GM12878 (cell line): ENCODE measurements around the gene KIF26A. TPM values are rescaled to one million over a fixed set of nuclear protein-coding genes. Genes with fewer than 3 reads are reported as not detected.

Experiments used
- ATAC-seq: fragments of 200-7000 bp; cut with Tn5 transposase; 3 replicates; pipeline ENCODE4 v1.9.1; 2020; ENCODE audit warnings: mild to moderate bottlenecking, moderate library complexity
- BruUV-seq: library from RNA; stranded (reverse); fragments of 400-500 nt; replicated peaks from 2 replicates; lab custom pipeline; 2021; lab: Mats Ljungman, UMichigan
- CTCF ChIA-PET: fragments of 300-600 bp; sonication (Branson Sonifier 250); formaldehyde crosslinking; extraction: SDS; loops from one replicate; lab custom pipeline; 2021; ENCODE audit warnings: inconsistent platforms; lab: Yijun Ruan, JAX
- POLR2A ChIA-PET: fragments of 350-600 bp; formaldehyde crosslinking; extraction: SDS; loops from one replicate; lab custom pipeline; 2021; ENCODE audit warnings: inconsistent platforms; lab: Charles Lee
- RAD21 ChIA-PET: fragments of 300-600 bp; sonication (Branson Sonifier 250); formaldehyde crosslinking; loops from one replicate; lab custom pipeline; 2023; ENCODE audit warnings: antibody characterized with exemption; ENCODE audit not compliant: unreplicated experiment; lab: Charles Lee
- SMC1A ChIA-PET: fragments of 300-600 bp; sonication (Branson Sonifier 250); formaldehyde crosslinking; loops from one replicate; lab custom pipeline; 2023; ENCODE audit not compliant: unreplicated experiment, uncharacterized antibody; lab: Charles Lee
- DNase-seq: peaks from one replicate; pipeline ENCODE4 v3.0.0-alpha.2; 2011; ENCODE audit warnings: low read depth, low spot score
- FAIRE-seq: peaks from 3 replicates; lab custom pipeline; 2011; peaks lifted over from hg19 to GRCh38; lab: Jason Lieb, UNC
- H2AFZ ChIP-seq: 2 replicates; pipeline ENCODE4 v1.6.0; 2011; ENCODE audit warnings: low read depth, low read length, control low read depth; ENCODE audit not compliant: control insufficient read depth
- H3K27ac ChIP-seq: 2 replicates; pipeline ENCODE4 v1.5.1; 2011; ENCODE audit warnings: control low read depth; ENCODE audit not compliant: control insufficient read depth, insufficient read depth
- H3K27me3 ChIP-seq, 2 experiments: replicated peaks in 1 of 2; 2 replicates each; pipeline versions ENCODE4 v1.6.0 to v1.6.1; 2011; ENCODE audit warnings: low read length in 1 of 2; ENCODE audit not compliant: control insufficient read depth in 2 of 2, insufficient read depth in 2 of 2
- H3K36me3 ChIP-seq, 2 experiments: 2 replicates each; pipeline ENCODE4 v1.5.1; 2011; ENCODE audit warnings: low read length in 1 of 2; ENCODE audit not compliant: control insufficient read depth in 2 of 2, insufficient read depth in 2 of 2
- H3K4me1 ChIP-seq: 2 replicates; pipeline ENCODE4 v1.6.1; 2011; ENCODE audit warnings: mild to moderate bottlenecking, low read length, moderate library complexity, mixed read lengths; ENCODE audit not compliant: control insufficient read depth, insufficient read depth
- H3K4me2 ChIP-seq: 2 replicates; pipeline ENCODE4 v1.6.0; 2011; ENCODE audit warnings: control low read depth; ENCODE audit not compliant: control insufficient read depth, insufficient read depth
- H3K4me3 ChIP-seq: fragments of 200-600 bp; sonication (generic); 2 replicates; pipeline ENCODE4 v1.5.1; 2016
- H3K79me2 ChIP-seq: 2 replicates; pipeline ENCODE4 v1.6.0; 2011; ENCODE audit warnings: low read length; ENCODE audit not compliant: control insufficient read depth, insufficient read depth
- H3K9ac ChIP-seq: 2 replicates; pipeline ENCODE4 v1.8.0; 2011; ENCODE audit warnings: low read length, control low read depth, mixed read lengths; ENCODE audit not compliant: control insufficient read depth, insufficient read depth
- H3K9me3 ChIP-seq: replicated peaks from 3 replicates; pipeline ENCODE4 v1.5.1; 2011; ENCODE audit warnings: mild to moderate bottlenecking, low read length; ENCODE audit not compliant: control insufficient read depth, insufficient read depth
- H4K20me1 ChIP-seq: 2 replicates; pipeline ENCODE4 v1.6.0; 2011; ENCODE audit not compliant: control insufficient read depth, insufficient read depth
- CREB1 ChIP-seq: IDR thresholded peaks from 2 replicates; pipeline ENCODE4 v1.6.1; 2012; ENCODE audit warnings: low read depth, mild to moderate bottlenecking, inconsistent platforms
- EED ChIP-seq: sonication (generic); IDR thresholded peaks from 2 replicates; pipeline ENCODE4 v1.6.1; 2016; ENCODE audit warnings: antibody characterized with exemption, low read depth
- FOXK2 ChIP-seq: fragments of 450-650 bp; IDR thresholded peaks from 2 replicates; pipeline ENCODE4 v1.6.1; 2017; ENCODE audit warnings: mild to moderate bottlenecking, moderate library complexity
- GATAD2B ChIP-seq: fragments of 450-650 bp; conservative IDR thresholded peaks from 2 replicates; pipeline ENCODE4 v1.6.1; 2017; ENCODE audit warnings: low read depth, mild to moderate bottlenecking, moderate library complexity
- NR2C1 ChIP-seq: fragments of 450-650 bp; IDR thresholded peaks from 2 replicates; pipeline ENCODE4 v1.6.1; 2017; ENCODE audit warnings: antibody characterized with exemption, mild to moderate bottlenecking, moderate library complexity
- NRF1 ChIP-seq: conservative IDR thresholded peaks from 2 replicates; pipeline ENCODE4 v1.6.1; 2011; ENCODE audit warnings: mild to moderate bottlenecking, low read depth, low read length, improper control_type of control experiment
- RB1 ChIP-seq: fragments of 450-650 bp; formaldehyde crosslinking; IDR thresholded peaks from 2 replicates; pipeline ENCODE4 v1.6.1; 2017; ENCODE audit warnings: mild to moderate bottlenecking, borderline replicate concordance
- SIX5 ChIP-seq: IDR thresholded peaks from 2 replicates; pipeline ENCODE4 v1.6.1; 2011; ENCODE audit warnings: mild to moderate bottlenecking, low read depth, low read length, moderate library complexity; ENCODE audit not compliant: severe bottlenecking
- TCF7 ChIP-seq: IDR thresholded peaks from 2 replicates; pipeline ENCODE4 v1.6.1; 2014; ENCODE audit warnings: antibody characterized with exemption, borderline replicate concordance
- ZSCAN29 ChIP-seq: fragments of 450-650 bp; IDR thresholded peaks from 2 replicates; pipeline ENCODE4 v1.6.1; 2017; ENCODE audit warnings: mild to moderate bottlenecking, moderate library complexity
- WGBS: methylation state at CpG from one replicate; pipeline ENCODE4 v1.1.6; 2016; ENCODE audit warnings: low lambda C conversion rate; ENCODE audit not compliant: insufficient replicate concordance, insufficient coverage; ENCODE audit errors: missing lambda C conversion rate; 5-methylcytosine and 5-hydroxymethylcytosine counted together
- in situ Hi-C: fragments of 300-500 bp; cut with MboI; formaldehyde crosslinking; loops from 9 replicates; pipeline ENCODE4 v1.14.3; 2018; ENCODE audit warnings: mixed read lengths
- intact Hi-C: fragments of 100-400 bp; cut with micrococcal nuclease; formaldehyde crosslinking; loops from one replicate; pipeline ENCODE4 v1.14.2; 2022; ENCODE audit not compliant: unreplicated experiment
- polyA plus RNA-seq, 11 experiments: library from polyadenylated mRNA; depleted of rRNA in 4 of 11; unstranded in 6 of 11; stranded (reverse) in 5 of 11; fragments of >200 nt; fragmentation: Nextera tagmentation in 4 of 11; fragmentation: Illumina TruSeq in 1 of 11; extraction: Ambion mirVana in 4 of 11; extraction: Trizol in 1 of 11; gene quantifications; 1 replicate in 1 of 11; 2 replicates in 10 of 11; pipeline versions ENCODE4 v1.2.1 to v1.2.3, GENCODE V29; 2011 to 2016; ENCODE audit warnings: inconsistent platforms in 2 of 11, missing spikeins in 2 of 11, low read depth in 1 of 11
- total RNA-seq, 4 experiments: library from RNA; depleted of rRNA in 3 of 4; stranded (reverse); fragments of >200 nt in 3 of 4; fragmentation: Illumina TruSeq in 1 of 4; extraction: Trizol in 1 of 4; gene quantifications; 2 replicates each; pipeline versions ENCODE4 v1.2.1 to v1.2.3, GENCODE V29; 2013 to 2021
- TF ChIP-seq, protein P1 (sequence below): fragments of 450-650 bp; IDR thresholded peaks from 2 replicates; pipeline ENCODE4 v1.6.1; 2017; ENCODE audit warnings: mild to moderate bottlenecking
- TF ChIP-seq, protein P2 (sequence below): fragments of 450-650 bp; formaldehyde crosslinking; IDR thresholded peaks from 2 replicates; pipeline ENCODE4 v1.4.0; 2020; ENCODE audit warnings: mild to moderate bottlenecking, moderate library complexity
- TF ChIP-seq, protein P3 (sequence below): fragments of 450-650 bp; IDR thresholded peaks from 2 replicates; pipeline ENCODE4 v1.6.1; 2014; ENCODE audit warnings: mild to moderate bottlenecking
- TF ChIP-seq, protein P4 (sequence below): IDR thresholded peaks from 2 replicates; pipeline ENCODE4 v1.6.1; 2011; ENCODE audit warnings: borderline replicate concordance, low read depth, mild to moderate bottlenecking, moderate library complexity, mixed read lengths, low read length; ENCODE audit not compliant: insufficient read depth; ENCODE audit errors: extremely low read length

KIF26A gene
- total and polyA plus RNA-seq, 10 of the 15 experiments (the other 5 are each of a cell fraction or from before 2014, with no cell fraction given): 0.05 TPM; not detected in 9

DNA sequence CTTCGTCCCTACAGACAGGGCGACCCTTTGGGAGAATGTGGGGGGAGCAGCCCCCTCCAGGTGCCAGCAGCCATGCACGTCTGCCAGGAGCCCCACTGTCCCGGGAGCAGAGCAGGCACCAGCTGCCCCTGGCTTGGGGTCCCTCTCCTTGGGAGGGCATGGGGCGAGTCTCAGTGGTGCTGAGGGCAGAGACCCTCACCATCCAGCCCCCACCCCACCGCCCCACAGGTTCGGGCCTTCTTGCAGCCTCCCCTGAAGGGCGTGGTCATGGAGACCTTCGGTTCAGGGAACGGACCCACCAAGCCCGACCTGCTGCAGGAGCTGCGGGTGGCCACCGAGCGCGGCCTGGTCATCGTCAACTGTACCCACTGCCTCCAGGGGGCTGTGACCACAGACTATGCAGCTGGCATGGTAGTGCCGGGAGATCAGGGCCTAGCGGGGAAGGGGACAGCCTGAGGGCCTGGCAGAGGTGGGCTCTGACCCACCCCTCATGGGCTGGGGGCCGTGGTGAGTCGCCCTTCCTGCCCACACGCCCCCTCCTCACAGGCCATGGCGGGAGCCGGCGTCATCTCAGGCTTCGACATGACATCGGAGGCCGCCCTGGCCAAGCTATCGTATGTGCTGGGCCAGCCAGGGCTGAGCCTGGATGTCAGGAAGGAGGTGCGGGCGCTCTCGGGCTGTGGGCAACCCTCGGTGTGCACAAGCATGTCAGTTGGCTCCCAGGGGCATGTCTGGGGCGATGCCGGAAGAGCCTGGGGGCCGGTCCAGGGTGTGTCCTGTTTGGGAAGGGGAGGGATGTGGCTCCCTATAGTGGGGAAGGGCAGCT, 34.1 kb upstream of the KIF26A start:
- ChIA-PET SMC1A (no interaction called here), POLR2A (no interaction called here), RAD21 (no interaction called here), CTCF (no interaction called here)
- no peaks in the 10 kb centered on the region for H3K79me2 ChIP-seq
- 0 out of 4 replicates have a peak, but pooled peaks cover 0 to 1% of the 10 kb centered on the region in 2 experiments for H3K27me3 ChIP-seq
- no peak overlapping the region for H2AFZ ChIP-seq
- in situ Hi-C loops: no loop called here
- ATAC-seq (no peak), DNase-seq (no peak), FAIRE-seq (no peak)
- no peaks in the 10 kb centered on the region for H3K4me1 ChIP-seq
- no TSS peak for BruUV-seq
- H4K20me1 ChIP-seq: no peaks in the 10 kb centered on the region
- no peak overlapping the region for H3K27ac ChIP-seq
- TF ChIP-seq, protein P1, sequence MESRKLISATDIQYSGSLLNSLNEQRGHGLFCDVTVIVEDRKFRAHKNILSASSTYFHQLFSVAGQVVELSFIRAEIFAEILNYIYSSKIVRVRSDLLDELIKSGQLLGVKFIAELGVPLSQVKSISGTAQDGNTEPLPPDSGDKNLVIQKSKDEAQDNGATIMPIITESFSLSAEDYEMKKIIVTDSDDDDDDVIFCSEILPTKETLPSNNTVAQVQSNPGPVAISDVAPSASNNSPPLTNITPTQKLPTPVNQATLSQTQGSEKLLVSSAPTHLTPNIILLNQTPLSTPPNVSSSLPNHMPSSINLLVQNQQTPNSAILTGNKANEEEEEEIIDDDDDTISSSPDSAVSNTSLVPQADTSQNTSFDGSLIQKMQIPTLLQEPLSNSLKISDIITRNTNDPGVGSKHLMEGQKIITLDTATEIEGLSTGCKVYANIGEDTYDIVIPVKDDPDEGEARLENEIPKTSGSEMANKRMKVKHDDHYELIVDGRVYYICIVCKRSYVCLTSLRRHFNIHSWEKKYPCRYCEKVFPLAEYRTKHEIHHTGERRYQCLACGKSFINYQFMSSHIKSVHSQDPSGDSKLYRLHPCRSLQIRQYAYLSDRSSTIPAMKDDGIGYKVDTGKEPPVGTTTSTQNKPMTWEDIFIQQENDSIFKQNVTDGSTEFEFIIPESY: no peak
- TF ChIP-seq, protein P2, sequence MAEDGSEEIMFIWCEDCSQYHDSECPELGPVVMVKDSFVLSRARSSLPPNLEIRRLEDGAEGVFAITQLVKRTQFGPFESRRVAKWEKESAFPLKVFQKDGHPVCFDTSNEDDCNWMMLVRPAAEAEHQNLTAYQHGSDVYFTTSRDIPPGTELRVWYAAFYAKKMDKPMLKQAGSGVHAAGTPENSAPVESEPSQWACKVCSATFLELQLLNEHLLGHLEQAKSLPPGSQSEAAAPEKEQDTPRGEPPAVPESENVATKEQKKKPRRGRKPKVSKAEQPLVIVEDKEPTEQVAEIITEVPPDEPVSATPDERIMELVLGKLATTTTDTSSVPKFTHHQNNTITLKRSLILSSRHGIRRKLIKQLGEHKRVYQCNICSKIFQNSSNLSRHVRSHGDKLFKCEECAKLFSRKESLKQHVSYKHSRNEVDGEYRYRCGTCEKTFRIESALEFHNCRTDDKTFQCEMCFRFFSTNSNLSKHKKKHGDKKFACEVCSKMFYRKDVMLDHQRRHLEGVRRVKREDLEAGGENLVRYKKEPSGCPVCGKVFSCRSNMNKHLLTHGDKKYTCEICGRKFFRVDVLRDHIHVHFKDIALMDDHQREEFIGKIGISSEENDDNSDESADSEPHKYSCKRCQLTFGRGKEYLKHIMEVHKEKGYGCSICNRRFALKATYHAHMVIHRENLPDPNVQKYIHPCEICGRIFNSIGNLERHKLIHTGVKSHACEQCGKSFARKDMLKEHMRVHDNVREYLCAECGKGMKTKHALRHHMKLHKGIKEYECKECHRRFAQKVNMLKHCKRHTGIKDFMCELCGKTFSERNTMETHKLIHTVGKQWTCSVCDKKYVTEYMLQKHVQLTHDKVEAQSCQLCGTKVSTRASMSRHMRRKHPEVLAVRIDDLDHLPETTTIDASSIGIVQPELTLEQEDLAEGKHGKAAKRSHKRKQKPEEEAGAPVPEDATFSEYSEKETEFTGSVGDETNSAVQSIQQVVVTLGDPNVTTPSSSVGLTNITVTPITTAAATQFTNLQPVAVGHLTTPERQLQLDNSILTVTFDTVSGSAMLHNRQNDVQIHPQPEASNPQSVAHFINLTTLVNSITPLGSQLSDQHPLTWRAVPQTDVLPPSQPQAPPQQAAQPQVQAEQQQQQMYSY: no peak
- TF ChIP-seq ZSCAN29 (no peak), NRF1 (no peak), GATAD2B (no peak), RB1 (no peak), CREB1 (no peak), TCF7 (no peak), SIX5 (no peak), NR2C1 (no peak), EED (no peak), FOXK2 (no peak)
- TF ChIP-seq, protein P3, sequence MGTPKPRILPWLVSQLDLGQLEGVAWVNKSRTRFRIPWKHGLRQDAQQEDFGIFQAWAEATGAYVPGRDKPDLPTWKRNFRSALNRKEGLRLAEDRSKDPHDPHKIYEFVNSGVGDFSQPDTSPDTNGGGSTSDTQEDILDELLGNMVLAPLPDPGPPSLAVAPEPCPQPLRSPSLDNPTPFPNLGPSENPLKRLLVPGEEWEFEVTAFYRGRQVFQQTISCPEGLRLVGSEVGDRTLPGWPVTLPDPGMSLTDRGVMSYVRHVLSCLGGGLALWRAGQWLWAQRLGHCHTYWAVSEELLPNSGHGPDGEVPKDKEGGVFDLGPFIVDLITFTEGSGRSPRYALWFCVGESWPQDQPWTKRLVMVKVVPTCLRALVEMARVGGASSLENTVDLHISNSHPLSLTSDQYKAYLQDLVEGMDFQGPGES: no peak
- TF ChIP-seq, protein P4, sequence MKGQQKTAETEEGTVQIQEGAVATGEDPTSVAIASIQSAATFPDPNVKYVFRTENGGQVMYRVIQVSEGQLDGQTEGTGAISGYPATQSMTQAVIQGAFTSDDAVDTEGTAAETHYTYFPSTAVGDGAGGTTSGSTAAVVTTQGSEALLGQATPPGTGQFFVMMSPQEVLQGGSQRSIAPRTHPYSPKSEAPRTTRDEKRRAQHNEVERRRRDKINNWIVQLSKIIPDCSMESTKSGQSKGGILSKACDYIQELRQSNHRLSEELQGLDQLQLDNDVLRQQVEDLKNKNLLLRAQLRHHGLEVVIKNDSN: no peak
- no peak overlapping the region for H3K9ac ChIP-seq
- no peak overlapping the region for H3K4me2 ChIP-seq
- no peaks in the 10 kb centered on the region for H3K36me3 ChIP-seq
- no peaks in the 10 kb centered on the region for H3K9me3 ChIP-seq
- H3K4me3 ChIP-seq: no peak overlapping the region
- WGBS: 49% methylated on average over 32 of the region's 35 CpGs
- intact Hi-C loops: no loop called here
